GM21825 (cell line): Measurements from ENCODE around the gene TMC2.
A peak's percentile ranks its signal among the peaks of the same experiment; 100 is the strongest.
"Not testable (repeated sequence)": the region's sequence is repeated elsewhere in the genome, so short reads cannot be mapped to it uniquely, and the experiment has no call there.

Experiments
- ATAC-seq: cut with Tn5 transposase; IDR thresholded peaks from one replicate; pipeline ENCODE4 v1.9.1; 2021; ENCODE audit warnings: mild to moderate bottlenecking, moderate library complexity; ENCODE audit not compliant: unreplicated experiment

Gene TMC2, protein sequence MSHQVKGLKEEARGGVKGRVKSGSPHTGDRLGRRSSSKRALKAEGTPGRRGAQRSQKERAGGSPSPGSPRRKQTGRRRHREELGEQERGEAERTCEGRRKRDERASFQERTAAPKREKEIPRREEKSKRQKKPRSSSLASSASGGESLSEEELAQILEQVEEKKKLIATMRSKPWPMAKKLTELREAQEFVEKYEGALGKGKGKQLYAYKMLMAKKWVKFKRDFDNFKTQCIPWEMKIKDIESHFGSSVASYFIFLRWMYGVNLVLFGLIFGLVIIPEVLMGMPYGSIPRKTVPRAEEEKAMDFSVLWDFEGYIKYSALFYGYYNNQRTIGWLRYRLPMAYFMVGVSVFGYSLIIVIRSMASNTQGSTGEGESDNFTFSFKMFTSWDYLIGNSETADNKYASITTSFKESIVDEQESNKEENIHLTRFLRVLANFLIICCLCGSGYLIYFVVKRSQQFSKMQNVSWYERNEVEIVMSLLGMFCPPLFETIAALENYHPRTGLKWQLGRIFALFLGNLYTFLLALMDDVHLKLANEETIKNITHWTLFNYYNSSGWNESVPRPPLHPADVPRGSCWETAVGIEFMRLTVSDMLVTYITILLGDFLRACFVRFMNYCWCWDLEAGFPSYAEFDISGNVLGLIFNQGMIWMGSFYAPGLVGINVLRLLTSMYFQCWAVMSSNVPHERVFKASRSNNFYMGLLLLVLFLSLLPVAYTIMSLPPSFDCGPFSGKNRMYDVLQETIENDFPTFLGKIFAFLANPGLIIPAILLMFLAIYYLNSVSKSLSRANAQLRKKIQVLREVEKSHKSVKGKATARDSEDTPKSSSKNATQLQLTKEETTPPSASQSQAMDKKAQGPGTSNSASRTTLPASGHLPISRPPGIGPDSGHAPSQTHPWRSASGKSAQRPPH

DNA sequence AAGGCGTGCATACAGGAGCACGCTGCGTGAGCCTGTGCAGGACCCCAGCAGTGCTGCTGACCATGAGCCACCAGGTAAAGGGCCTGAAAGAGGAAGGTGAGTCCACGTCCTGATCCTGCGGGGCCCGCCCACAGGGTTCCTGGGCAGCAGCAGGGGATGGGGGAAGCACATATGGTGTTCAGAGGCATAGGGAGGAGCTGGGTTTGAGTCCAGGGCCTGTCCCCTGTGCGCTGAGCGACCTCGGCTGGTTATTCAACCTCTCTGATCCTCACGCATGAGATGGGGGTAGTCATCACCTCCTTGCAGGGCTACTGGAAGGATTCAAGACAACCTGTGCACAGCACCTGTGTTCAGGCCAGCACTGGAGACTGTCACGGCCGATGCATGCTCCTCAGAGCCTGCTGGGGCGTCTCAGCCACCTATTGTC, at the start of gene TMC2:
TMC2 (plus strand) TSS at position 14 of the 427 bp plus-strand sequence; CDS start at position 63, 49 bp downstream.
- no peak for ATAC-seq

DNA sequence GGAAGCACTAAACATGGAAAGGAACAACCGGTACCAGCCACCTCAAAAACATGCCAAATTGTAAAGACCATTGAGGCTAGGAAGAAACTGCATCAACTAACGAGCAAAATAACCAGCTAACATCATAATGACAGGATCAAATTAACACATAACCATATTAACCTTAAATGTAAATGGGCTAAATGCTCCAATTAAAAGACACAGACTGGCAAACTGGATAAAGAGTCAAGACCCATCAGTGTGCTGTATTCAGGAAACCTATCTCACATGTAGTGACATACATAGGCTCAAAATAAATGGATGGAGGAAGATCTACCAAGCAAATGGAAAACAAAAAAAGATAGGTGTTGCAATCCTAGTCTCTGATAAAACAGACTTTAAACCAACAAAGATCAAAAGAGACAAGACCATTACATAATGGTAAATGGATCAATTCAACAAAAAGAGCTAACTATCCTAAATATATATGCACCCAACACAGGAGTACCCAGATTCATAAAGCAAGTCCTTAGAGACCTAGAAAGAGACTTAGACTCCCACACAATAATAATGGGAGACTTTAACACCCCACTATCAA, 33.5 kb upstream of the TMC2 start:
- ATAC-seq, result not testable (repeated sequence)

DNA sequence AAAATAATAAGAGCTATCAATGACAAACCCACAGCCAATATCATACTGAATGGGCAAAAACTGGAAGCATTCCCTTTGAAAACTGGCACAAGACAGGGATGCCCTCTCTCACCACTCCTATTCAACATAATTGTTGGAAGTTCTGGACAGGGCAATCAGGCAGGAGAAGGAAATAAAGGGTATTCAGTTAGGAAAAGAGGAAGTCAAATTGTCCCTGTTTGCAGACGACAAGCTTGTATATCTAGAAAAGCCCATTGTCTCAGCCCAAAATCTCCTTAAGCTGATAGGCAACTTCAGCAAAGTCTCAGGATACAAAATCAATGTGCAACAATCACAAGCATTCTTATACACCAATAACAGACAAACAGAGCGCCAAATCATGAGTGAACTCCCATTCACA, 31.6 kb upstream of the TMC2 start:
- ATAC-seq, result not testable (repeated sequence)

DNA sequence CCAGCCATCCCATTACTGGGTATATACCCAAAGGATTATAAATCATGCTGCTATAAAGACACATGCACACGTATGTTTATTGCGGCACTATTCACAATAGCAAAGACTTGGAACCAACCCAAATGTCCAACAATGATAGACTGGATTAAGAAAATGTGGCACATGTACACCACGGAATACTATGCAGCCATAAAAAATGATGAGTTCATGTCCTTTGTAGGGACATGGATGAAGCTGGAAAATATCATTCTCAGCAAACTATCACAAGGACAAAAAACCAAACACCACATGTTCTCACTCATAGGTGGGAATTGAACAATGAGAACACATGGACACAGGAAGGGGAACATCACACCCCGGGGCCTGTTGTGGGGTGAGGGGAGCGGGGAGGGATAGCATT, 29.9 kb upstream of the TMC2 start:
- ATAC-seq, result not testable (repeated sequence)

DNA sequence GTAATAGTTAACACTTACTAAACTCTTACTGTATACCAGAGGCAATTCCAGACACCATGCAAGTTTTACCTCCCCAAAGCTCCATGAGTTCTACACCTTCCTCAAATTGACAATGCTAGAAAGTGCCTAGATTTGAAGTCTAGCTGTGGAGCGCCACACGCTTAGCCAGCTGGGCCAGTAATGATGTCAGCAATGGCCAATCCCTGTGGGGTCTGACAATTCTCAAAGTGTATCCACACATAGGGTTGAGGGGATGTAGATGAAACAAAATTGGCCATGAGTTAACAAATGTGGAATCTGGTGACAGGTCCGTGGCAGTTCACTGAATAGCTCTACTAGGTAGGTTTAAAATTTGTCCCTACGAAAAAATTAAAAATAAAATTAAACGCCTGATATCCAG, 28.9 kb upstream of the TMC2 start:
- ATAC-seq, result no peak

DNA sequence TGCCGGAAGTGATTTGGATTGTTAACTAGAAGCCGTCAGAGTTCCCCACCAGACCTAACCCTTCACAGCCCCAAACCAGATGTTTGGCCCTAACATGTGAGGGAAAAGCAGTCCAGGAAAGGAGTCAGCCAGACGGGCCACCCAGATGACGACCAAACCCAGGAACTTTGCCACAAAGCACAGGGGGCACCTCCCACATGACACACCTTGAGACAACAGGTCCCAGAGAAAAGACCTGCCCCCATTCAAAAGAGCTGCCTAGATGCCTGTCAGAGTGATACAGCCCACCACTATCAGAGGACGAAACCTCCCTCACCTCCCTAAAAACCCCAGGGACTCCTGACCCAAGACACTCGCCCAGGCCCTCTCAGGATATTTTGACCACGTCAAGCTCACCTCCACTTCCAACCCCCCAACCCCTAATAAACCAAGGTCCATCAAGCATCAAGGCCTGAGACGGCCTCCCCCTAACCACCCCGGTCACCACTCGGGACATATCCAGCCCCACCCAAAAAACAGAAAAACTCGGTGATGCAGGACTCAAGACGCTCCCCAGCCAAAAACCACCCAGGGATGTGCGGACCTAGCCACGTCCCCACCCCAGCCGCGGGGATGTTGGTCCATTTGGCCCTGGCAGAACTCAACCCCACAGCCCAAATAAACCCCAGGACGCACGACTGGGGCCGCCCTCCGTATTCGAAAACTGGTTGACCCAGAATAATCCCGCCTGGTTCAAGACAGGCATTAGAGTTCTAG, 28.3 kb upstream of the TMC2 start:
- peak; percentile 4 for ATAC-seq

DNA sequence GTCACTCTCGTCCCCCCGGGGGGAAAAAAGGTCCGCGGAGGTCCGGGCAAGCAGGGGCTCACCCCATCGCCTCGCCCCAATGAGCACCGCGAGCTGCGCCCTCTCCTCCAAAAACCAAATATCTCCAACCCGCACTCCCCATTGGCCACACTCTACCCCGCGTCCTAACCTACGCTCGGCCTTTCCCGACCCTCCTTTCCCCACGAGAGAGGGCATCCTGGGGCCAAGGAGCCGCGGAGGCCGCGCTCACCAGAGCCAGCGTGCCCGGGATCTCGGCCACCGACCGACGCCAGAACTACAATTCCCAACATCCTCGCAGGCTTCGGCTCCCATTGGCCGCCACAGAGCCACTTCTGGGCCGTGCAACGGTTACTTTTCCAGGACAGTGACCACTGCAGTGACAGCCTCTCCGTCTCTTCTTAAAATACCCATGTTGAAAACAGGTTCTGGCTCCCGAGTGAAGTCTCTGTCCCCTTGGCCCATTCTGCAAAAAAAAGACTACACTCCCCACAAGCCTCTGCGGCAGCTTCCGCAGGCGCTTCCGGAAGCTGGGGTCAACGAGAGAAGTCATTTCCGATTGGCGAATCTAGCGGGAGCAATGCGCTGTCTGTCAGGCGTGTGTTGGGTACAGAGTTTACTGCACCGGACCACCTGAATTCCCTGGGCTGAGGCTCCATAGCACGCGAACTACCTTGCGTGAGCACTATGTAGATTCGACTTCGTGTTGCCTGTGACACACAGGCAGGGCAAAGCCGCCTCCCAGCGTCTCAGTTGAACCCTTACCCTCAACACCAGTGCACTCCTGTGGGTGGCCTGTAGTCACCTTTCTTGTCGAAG, 27.5 kb upstream of the TMC2 start, which contains the start of gene ZNF343:
ZNF343 (minus strand) TSS at position 285 of the 837 bp plus-strand sequence. CDS start 15,020 bp downstream, outside the sequence.
- ATAC-seq, result peak; percentile 93

DNA sequence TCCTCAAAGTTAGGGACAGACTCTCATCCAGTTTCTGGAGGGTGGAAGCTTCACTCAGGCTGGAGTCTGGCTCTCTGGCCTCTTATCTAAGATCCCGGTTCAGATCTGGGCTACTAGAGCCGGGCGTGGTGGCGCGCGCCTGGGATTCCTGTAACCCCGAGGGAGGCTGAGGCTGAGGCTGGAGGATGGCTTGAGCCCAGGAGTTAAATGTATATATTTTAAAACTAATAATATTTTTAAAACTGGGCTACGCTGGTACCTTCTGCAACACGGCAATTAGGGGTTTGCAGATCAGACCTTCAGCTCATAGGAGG, 26.9 kb upstream of the TMC2 start:
- ATAC-seq, result no peak

DNA sequence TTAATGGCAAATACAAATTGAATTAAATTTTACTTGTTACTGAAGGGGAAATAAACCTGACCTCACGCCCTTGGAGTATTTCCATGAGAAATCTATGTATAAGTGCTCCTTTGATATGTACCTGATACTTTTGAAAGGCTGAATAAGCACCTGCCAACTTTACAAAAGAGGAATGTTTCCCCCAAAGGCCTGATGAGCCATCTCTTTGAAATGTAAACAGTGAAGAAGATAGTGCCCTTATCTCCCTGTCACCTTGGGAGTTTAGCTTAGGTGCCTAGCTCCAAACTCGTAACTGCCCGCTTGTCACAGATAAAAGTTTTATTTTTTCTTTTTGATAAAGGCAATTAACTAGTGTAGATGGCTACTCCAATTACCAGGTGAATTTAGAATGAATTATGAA, 26.6 kb upstream of the TMC2 start:
- ATAC-seq, result no peak

DNA sequence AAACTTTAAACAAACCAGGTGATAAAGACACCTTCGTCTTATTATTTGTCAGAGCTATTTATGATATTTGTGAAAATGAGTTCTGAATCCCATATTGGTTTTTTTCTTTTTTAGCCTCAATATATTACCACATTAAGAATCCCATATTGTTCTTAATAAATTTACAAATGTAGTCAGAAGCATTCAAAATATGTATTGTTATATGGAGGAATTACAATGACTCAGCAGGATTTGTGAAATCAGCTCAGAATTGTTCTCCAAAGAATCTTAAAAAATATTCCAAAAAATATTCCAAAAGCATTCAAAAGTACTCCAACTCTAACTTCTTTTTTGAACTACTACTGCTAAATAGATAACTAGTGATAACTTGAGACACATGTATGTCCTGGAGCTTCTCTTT, 21.2 kb upstream of the TMC2 start:
- ATAC-seq, result no peak

DNA sequence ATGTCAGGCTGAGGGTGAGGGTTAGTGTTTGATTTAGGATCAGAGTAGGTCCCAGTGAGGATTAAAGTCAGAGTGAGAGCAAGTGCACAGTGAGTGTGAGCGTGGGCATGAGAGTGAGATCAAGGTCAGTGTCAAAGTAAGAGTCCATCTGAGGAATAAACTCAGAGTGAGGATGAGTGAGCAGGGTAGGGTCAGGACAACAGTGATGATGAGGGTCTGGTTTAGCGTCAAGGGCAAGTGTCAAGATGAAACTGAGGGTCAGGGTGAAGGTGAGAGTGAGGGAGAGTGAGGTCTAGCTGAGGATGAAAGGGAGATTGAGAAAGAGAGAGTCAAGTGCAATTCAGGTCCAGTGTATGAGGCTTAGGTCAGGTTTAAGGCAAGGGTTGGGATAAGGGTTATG, 20.0 kb upstream of the TMC2 start:
- ATAC-seq, result no peak

DNA sequence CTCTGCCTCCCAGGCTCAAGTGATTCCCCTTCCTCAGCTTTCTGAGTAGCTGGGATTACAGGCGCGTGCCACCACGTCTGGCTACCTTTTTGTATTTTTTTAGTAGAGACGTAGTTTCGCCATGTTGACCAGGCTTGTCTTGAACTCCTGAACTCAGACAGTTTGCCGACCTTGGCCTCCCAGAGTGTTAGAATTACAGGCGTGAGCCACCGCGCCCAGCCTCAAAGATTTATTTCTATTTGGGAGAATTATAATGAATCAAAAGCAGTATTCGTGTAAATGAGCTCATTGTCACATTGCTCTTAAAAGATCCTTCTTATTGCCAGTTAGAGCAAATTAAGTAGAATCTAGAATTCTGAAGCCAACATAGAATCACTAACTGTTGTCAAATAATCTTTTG, 18.3 kb upstream of the TMC2 start:
- ATAC-seq, result no peak

DNA sequence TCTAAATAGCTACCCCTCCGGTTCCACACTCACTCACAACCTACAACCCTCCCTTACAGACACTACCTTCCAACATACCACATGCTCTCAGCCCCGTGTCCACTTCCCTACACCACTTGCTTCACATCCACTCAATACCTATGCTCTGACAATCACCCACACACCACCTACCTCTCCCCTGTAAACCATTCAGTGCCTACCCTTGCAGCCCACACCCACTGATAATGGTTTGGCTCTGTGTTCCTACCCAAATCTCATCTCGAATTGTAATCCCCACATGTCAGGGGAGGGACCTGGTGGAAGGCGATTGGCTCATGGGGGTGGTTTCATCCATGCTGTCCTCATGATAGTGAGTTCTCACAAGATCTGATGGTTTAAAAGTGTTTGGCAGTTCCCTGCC, 17.8 kb upstream of the TMC2 start:
- no peak for ATAC-seq

DNA sequence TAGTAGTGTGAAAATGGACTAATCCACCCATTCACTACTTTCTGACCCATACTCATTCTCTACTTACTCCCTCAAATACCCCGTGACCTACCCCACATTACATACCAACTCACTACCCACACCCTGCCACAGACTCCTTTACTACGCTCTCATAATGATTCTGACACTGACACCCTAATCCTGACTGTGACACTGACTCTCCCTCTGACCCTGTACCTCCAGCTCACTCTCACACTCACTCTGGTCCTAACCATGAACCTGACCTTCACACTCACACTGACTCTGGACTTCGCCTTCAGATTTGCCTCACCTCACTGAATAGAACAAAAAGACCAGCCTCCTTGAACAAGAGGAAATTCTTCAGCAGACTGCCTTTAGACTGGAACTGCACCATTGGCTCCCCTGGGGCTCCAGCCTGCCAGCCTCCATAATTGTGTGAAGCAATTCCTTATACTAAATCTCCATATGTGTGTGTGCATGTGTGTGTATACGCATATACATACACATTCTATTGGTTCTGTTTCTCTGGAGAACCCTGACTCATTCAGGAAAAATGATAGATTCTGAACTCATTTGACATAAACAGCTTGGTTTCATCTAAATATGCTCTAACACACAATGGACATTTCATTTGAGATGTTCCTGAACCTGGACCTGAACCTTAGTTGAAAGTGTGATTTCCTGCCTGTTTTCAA, 17.1 kb upstream of the TMC2 start:
- ATAC-seq, result no peak

DNA sequence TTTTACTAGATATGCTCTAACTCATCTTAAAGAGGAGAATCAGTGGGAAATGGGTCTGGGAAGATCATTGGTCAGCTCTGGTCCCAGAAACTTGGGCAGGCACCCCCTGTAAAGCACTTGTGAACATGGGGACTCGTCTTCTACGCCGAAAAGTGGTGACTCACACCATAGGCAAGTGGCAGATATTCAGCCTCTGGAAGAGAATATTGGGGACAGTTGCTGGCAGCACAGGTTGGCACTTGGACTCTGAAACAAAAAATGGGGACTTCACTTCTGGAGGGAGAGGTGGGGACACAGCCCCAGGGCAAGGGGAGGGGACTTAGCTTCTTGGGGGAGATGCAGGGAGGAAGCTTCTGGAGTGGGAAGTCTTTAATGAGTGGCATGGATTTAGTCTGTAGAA, 15.8 kb upstream of the TMC2 start:
- no peak for ATAC-seq

DNA sequence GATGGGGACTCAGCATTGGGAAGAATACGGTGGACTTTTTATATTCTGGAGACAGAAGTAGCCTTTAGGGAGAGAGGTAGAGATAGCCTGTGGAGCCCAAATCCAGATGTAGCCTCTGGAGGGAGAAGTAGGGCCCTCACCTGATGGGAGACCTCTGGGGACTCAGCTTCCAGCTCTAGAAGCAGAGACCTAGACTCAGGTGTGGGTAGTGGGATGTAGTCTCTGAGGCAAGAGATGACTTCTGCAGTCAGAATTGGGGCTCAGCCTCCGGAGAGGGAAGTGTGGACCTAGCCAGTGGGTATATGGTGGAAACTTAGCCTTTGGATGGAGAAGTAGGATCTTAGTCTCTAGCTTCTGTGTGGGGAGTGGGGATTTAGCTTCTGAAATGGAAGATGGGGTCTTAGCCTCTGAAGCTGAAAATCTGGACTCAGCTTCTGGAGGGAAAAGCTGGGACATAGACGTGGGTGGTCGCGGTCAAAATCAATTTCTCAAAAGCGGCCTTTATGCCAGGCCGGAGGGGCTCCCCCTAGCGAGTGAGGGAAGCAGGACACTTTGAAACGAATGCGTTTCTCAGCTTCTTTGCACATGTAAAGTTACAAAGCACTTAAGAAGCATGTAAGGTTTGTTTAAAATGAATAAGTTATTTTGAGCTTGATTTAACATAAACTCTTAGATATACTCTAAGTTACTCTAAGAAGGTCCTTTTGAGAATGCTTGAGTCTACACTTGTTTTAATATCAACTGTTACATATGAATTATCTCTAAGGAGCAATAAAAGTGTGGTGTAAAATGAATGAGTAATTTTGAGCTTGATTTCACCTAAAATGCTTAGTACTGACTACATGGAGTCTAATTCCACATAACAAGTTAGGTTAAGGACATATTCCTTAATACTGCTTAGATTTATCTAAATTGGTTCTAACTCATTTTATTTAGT, 14.7 kb upstream of the TMC2 start:
- ATAC-seq, result no peak

DNA sequence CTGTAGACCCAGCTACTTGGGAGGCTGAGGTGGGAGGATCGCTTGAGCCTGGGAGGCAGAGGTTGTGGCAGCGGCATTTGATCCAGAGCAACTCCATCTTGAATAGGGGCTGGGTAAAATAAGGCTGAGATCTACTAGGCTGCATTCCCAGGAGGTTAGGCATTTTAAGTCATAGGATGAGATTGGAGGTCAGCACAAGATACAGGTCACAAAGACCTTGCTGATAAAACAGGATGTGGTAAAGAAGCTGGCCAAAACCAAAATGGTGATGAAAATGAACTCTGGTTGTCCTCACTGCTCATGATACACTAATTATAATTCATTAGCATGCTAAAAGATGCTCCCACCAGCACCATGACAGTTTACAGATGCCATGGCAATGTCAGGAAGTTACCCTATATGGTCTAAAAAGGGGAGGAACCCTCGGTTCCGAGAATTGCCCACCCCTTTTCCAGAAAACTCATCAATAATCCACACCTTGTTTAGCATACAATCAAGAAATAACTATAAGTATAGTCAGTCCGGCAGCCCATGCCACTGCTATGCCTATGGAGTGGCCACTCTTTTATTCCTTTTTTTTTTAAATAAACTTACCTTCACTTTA, 13.4 kb upstream of the TMC2 start:
- ATAC-seq, result not testable (repeated sequence)
